RWPE1 (cell line): ENCODE data around the gene NECTIN1.

Source experiments
- CTCF ChIA-PET: fragments of 350-600 bp; sonication (Branson Sonifier 250); formaldehyde crosslinking; extraction: SDS; loops from one replicate; lab custom pipeline; 2021; lab: Yijun Ruan, JAX
- POLR2A ChIA-PET: fragments of 400-600 bp; formaldehyde crosslinking; extraction: SDS; loops from one replicate; lab custom pipeline; 2020; ENCODE audit warnings: antibody characterized with exemption; ENCODE audit not compliant: low non-redundant PET; lab: Yijun Ruan, JAX
- DNase-seq: peaks from one replicate; pipeline ENCODE4 v3.0.0; 2012; ENCODE audit warnings: low spot score
- H3K27ac ChIP-seq: fragments of 450-650 bp; 2 replicates; pipeline ENCODE4 v1.5.1; 2017
- CTCF ChIP-seq: fragments of 450-650 bp; conservative IDR thresholded peaks from 2 replicates; pipeline ENCODE4 v1.5.1; 2017; ENCODE audit warnings: low read depth, mild to moderate bottlenecking

NECTIN1 gene

GRCh38 chr11:119727523-119728151 is 1.4 kb downstream of the NECTIN1 start:
- TF ChIP-seq CTCF: peak; percentile 62
- POLR2A ChIA-PET: interaction anchor here (0.6 to 1.9 kb wide), 2 partner anchors 36 to 60 kb away, joined by 4 to 6 read pairs; no protein-coding TSS in a partner anchor
- CTCF ChIA-PET: interaction anchor here (0.5 to 1.8 kb wide), 17 partner anchors 8 to 381 kb away, joined by 3 to 7 read pairs (median 3); no protein-coding TSS in a partner anchor
- no peak for DNase-seq
- peak overlapping the region; percentile 90 for H3K27ac ChIP-seq

GRCh38 chr11:119726585-119727522 is 2.1 kb downstream of the NECTIN1 start:
- DNase-seq: no peak
- no peak for TF ChIP-seq CTCF
- peak overlapping the region; percentile 90 for H3K27ac ChIP-seq
- ChIA-PET POLR2A (interaction anchor here (1.4 to 1.9 kb wide), 2 partner anchors 31 to 35 kb away, joined by 5 to 6 read pairs; no protein-coding TSS in a partner anchor), CTCF (interaction anchor here (0.5 to 1.8 kb wide), 15 partner anchors 7 to 387 kb away, joined by 3 to 7 read pairs (median 3); no protein-coding TSS in a partner anchor)

GRCh38 chr11:119726150-119726553 is 2.8 kb downstream of the NECTIN1 start:
- peak overlapping the region; percentile 90 for H3K27ac ChIP-seq
- POLR2A ChIA-PET: interaction anchor here (1.4 to 1.9 kb wide), 2 partner anchors 30 to 34 kb away, joined by 5 to 6 read pairs; no protein-coding TSS in a partner anchor

GRCh38 chr11:119724956-119725355 is 4.0 kb downstream of the NECTIN1 start:
- ChIA-PET POLR2A (interaction anchor here (0.9 kb wide), 1 partner anchor 46 kb away, joined by 3 read pairs; no protein-coding TSS in a partner anchor), CTCF (interaction anchor here (0.9 kb wide), 1 partner anchor 18 kb away, joined by 3 read pairs; no protein-coding TSS in a partner anchor)
- no peak for DNase-seq
- H3K27ac ChIP-seq: peak overlapping the region; percentile 90
- TF ChIP-seq CTCF: no peak

More at GRCh38 chr11:119726150-119726553, 2.8 kb downstream of the NECTIN1 start:
- no peak for DNase-seq
- no peak for TF ChIP-seq CTCF
- CTCF ChIA-PET: interaction anchor here (0.6 to 1.7 kb wide), 4 partner anchors 33 to 388 kb away, joined by 3 to 7 read pairs (median 4); no protein-coding TSS in a partner anchor

GRCh38 chr11:119723952-119724325 is 5.1 kb downstream of the NECTIN1 start:
- CTCF ChIA-PET: interaction anchor here (0.7 kb wide), 1 partner anchor 601 kb away, joined by 3 read pairs; no protein-coding TSS in a partner anchor
- no peak for DNase-seq
- no peak for TF ChIP-seq CTCF
- peak overlapping the region; percentile 79 for H3K27ac ChIP-seq
- POLR2A ChIA-PET: interaction anchor here (1.4 kb wide), 1 partner anchor 27 kb away, joined by 3 read pairs; no protein-coding TSS in a partner anchor
